HCT116 (cell line): Measurements from ENCODE around the gene GNB1L. TPM values are rescaled to one million over a fixed set of nuclear protein-coding genes. Genes with fewer than 3 reads are reported as not detected.

Source experiments
- ATAC-seq: fragments of 200-7000 bp; cut with Tn5 transposase; 2 replicates; pipeline ENCODE4 v1.9.1; 2020; ENCODE audit warnings: mild to moderate bottlenecking, moderate library complexity
- BruUV-seq: library from RNA; stranded (reverse); fragments of 400-500 nt; replicated peaks from 2 replicates; lab custom pipeline; 2021; lab: Mats Ljungman, UMichigan
- CTCF ChIA-PET: fragments of 300-600 bp; sonication (Branson Sonifier 250); formaldehyde crosslinking; loops from one replicate; lab custom pipeline; 2021; ENCODE audit warnings: antibody characterized with exemption; lab: Charles Lee
- POLR2A ChIA-PET: fragments of 300-600, 350-600 bp; sonication (Branson Sonifier 250); formaldehyde crosslinking; loops from one replicate; lab custom pipeline; 2021; ENCODE audit warnings: antibody characterized with exemption; lab: Charles Lee
- RAD21 ChIA-PET, 2 experiments: fragments of 300-600 bp; sonication (Branson Sonifier 250); formaldehyde crosslinking; loops; one replicate each; lab custom pipeline; 2023; ENCODE audit warnings: low total read pairs in 2 of 2; ENCODE audit not compliant: uncharacterized antibody in 2 of 2, unreplicated experiment in 2 of 2, low non-redundant PET in 1 of 2; lab: Charles Lee
- DNase-seq: peaks from one replicate; pipeline ENCODE4 v3.0.0-alpha.2; 2010; ENCODE audit warnings: low read depth, low spot score
- H2AFZ ChIP-seq: fragments of 200-600 bp; shearing (Covaris generic), sonication (generic); 2 replicates; pipeline ENCODE4 v1.6.1; 2017; ENCODE audit warnings: low read depth, mixed run types, mixed read lengths, antibody characterized with exemption, low read length; ENCODE audit not compliant: poor library complexity, severe bottlenecking
- H3K27ac ChIP-seq: 2 replicates; pipeline ENCODE4 v1.5.1; 2012; ENCODE audit warnings: low read depth, low read length
- H3K27me3 ChIP-seq: fragments of 200-600 bp; sonication (generic); 2 replicates; pipeline ENCODE4 v1.6.1; 2016; ENCODE audit warnings: mixed run types, low read length, mixed read lengths; ENCODE audit not compliant: insufficient read depth
- H3K36me3 ChIP-seq, 2 experiments: fragments of 200-500 bp in 1 of 2; fragments of 200-600 bp in 1 of 2; sonication (Bioruptor generic) in 1 of 2; sonication (generic) in 1 of 2; 2 replicates each; pipeline versions ENCODE4 v1.5.1 to v1.6.1; 2014 to 2016; ENCODE audit warnings: low read length in 2 of 2, inconsistent platforms in 1 of 2, mixed read lengths in 1 of 2, mixed run types in 1 of 2; ENCODE audit not compliant: insufficient read depth in 2 of 2, control insufficient read depth in 1 of 2
- H3K4me1 ChIP-seq, 2 experiments: fragments of 200-600 bp in 1 of 2; sonication (generic) in 1 of 2; 2 replicates each; pipeline versions ENCODE4 v1.5.1 to v1.6.1; 2012 to 2017; ENCODE audit warnings: low read length in 2 of 2, inconsistent platforms in 1 of 2, mild to moderate bottlenecking in 1 of 2, mixed read lengths in 1 of 2, mixed run types in 1 of 2, moderate library complexity in 1 of 2; ENCODE audit not compliant: insufficient read depth in 2 of 2, control insufficient read depth in 1 of 2
- H3K4me2 ChIP-seq: fragments of 200-600 bp; sonication (generic); 2 replicates; pipeline ENCODE4 v1.6.1; 2017; ENCODE audit warnings: mixed run types, low read length, mixed read lengths
- H3K4me3 ChIP-seq, 2 experiments: fragments of 200-600 bp in 1 of 2; sonication (generic) in 1 of 2; replicated peaks in 1 of 2; 2 replicates each; pipeline ENCODE4 v1.5.1; 2011 to 2016; ENCODE audit warnings: low read length in 2 of 2, control low read depth in 1 of 2, low read depth in 1 of 2, mild to moderate bottlenecking in 1 of 2, mixed read lengths in 1 of 2, mixed run types in 1 of 2
- H3K79me2 ChIP-seq: fragments of 200-600 bp; sonication (generic); 2 replicates; pipeline ENCODE4 v1.6.1; 2017; ENCODE audit warnings: mild to moderate bottlenecking, mixed run types, low read length, moderate library complexity, mixed read lengths; ENCODE audit not compliant: insufficient read depth
- H3K9ac ChIP-seq: fragments of 200-600 bp; sonication (generic); 2 replicates; pipeline ENCODE4 v1.6.1; 2016; ENCODE audit warnings: low read length, mixed read lengths
- H3K9me2 ChIP-seq: fragments of 200-600 bp; sonication (generic), shearing (Covaris generic); 2 replicates; pipeline ENCODE4 v1.6.1; 2017; ENCODE audit warnings: mixed run types, mild to moderate bottlenecking, moderate library complexity; ENCODE audit not compliant: insufficient read depth
- H3K9me3 ChIP-seq, 2 experiments: fragments of 200-500 bp in 1 of 2; fragments of 200-600 bp in 1 of 2; sonication (Bioruptor generic) in 1 of 2; sonication (generic) in 1 of 2; 2 replicates each; pipeline ENCODE4 v1.6.1; 2014 to 2017; ENCODE audit warnings: low read length in 2 of 2, mixed read lengths in 2 of 2, inconsistent platforms in 1 of 2, low read depth in 1 of 2, mild to moderate bottlenecking in 1 of 2, mixed run types in 1 of 2, moderate library complexity in 1 of 2; ENCODE audit not compliant: control insufficient read depth in 1 of 2, insufficient read depth in 1 of 2
- H4K20me1 ChIP-seq: fragments of 200-600 bp; sonication (generic), shearing (Covaris generic); 2 replicates; pipeline ENCODE4 v1.6.1; 2017; ENCODE audit warnings: mixed run types, mild to moderate bottlenecking, moderate library complexity; ENCODE audit not compliant: insufficient read depth
- ATF3 ChIP-seq: IDR thresholded peaks from 2 replicates; pipeline ENCODE4 v1.6.1; 2012
- CBX3 ChIP-seq: IDR thresholded peaks from 2 replicates; pipeline ENCODE4 v1.6.1; 2012; ENCODE audit warnings: low read depth
- CEBPB ChIP-seq: IDR thresholded peaks from 2 replicates; pipeline ENCODE4 v1.6.1; 2012; ENCODE audit warnings: low read depth
- CTCF ChIP-seq, 3 experiments: fragments of 200-600 bp in 1 of 3; sonication (generic) in 1 of 3; IDR thresholded peaks in 2 of 3; conservative IDR thresholded peaks in 1 of 3; 2 replicates each; pipeline ENCODE4 v1.5.1; 2012 to 2017; ENCODE audit warnings: low read depth in 2 of 3, low read length in 2 of 3, antibody characterized with exemption in 1 of 3, borderline replicate concordance in 1 of 3, control low read depth in 1 of 3, mild to moderate bottlenecking in 1 of 3, mixed read lengths in 1 of 3, mixed run types in 1 of 3, moderate library complexity in 1 of 3; ENCODE audit not compliant: insufficient read depth in 1 of 3
- EGR1 ChIP-seq: IDR thresholded peaks from 2 replicates; pipeline ENCODE4 v1.6.1; 2012; ENCODE audit warnings: low read depth
- ELF1 ChIP-seq: IDR thresholded peaks from 2 replicates; pipeline ENCODE4 v1.6.1; 2012; ENCODE audit warnings: low read depth, borderline replicate concordance
- EZH2 ChIP-seq: fragments of 200-600 bp; sonication (generic); IDR thresholded peaks from 2 replicates; pipeline ENCODE4 v1.6.1; 2017; ENCODE audit warnings: antibody characterized with exemption, mixed run types
- FOSL1 ChIP-seq: IDR thresholded peaks from 2 replicates; pipeline ENCODE4 v1.6.1; 2012; ENCODE audit warnings: low read depth
- JUND ChIP-seq: IDR thresholded peaks from 2 replicates; pipeline ENCODE4 v1.6.1; 2012
- MAX ChIP-seq: IDR thresholded peaks from 2 replicates; pipeline ENCODE4 v1.6.1; 2012
- POLR2A ChIP-seq: IDR thresholded peaks from 2 replicates; pipeline ENCODE4 v1.7.0; 2011; ENCODE audit warnings: borderline replicate concordance; ENCODE audit not compliant: insufficient read depth, insufficient read length; ENCODE audit errors: extremely low read depth
- POLR2AphosphoS5 ChIP-seq: IDR thresholded peaks from 2 replicates; pipeline ENCODE4 v1.6.1; 2011; ENCODE audit warnings: mild to moderate bottlenecking, low read depth, low read length, moderate library complexity
- RAD21 ChIP-seq: IDR thresholded peaks from 2 replicates; pipeline ENCODE4 v1.6.1; 2012; ENCODE audit warnings: low read depth, mild to moderate bottlenecking
- TCF7L2 ChIP-seq: IDR thresholded peaks from 2 replicates; pipeline ENCODE4 v1.7.0; 2011; ENCODE audit warnings: borderline replicate concordance, inconsistent platforms; ENCODE audit not compliant: insufficient read depth, insufficient read length; ENCODE audit errors: extremely low read depth
- ZBTB33 ChIP-seq: IDR thresholded peaks from 2 replicates; pipeline ENCODE4 v1.6.1; 2011; ENCODE audit warnings: mild to moderate bottlenecking, low read length, moderate library complexity; ENCODE audit not compliant: insufficient replicate concordance; ENCODE audit errors: extremely low read depth
- ZFX ChIP-seq: fragments of 450-650 bp; IDR thresholded peaks from 2 replicates; pipeline ENCODE4 v1.6.1; 2017
- ZNF274 ChIP-seq: fragments of 200-500 bp; sonication (Bioruptor generic); IDR thresholded peaks from 2 replicates; pipeline ENCODE4 v1.6.1; 2014; ENCODE audit warnings: mild to moderate bottlenecking, low read depth, low read length, inconsistent platforms
- intact Hi-C: fragments of 100-400 bp; cut with micrococcal nuclease; formaldehyde crosslinking; loops from 2 replicates; pipeline ENCODE4 v1.10.0; 2022
- total RNA-seq: library from RNA; stranded (reverse); gene quantifications from one replicate; pipeline ENCODE4 v1.2.1, GENCODE V29; 2021; ENCODE audit not compliant: unreplicated experiment
- TF ChIP-seq, protein P1 (sequence below): IDR thresholded peaks from 2 replicates; pipeline ENCODE4 v1.6.1; 2012; ENCODE audit warnings: low read depth

The GNB1L gene
- total RNA-seq, 1 experiment from 2014 or later: 12.1 TPM

DNA sequence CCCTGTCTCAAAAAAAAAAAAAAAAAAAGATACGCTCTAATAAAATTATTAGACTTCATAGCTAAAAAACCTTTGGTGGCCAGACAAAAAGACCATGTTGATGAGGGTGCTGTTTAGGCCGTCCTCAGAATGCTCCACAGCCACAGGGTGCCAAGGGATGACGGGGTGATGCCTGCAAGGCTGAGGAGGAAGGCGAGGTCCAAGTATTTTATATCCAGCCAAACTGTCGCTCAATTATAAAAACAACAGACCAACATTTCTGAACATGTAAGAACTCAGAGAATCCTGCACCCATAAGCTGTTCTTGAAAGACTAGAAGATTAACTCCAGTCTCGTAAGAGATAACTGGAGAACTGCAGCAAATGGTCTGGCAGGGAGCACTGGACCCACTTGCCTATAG, 64.8 kb downstream of the GNB1L start (continued):
- TF ChIP-seq, protein P1, sequence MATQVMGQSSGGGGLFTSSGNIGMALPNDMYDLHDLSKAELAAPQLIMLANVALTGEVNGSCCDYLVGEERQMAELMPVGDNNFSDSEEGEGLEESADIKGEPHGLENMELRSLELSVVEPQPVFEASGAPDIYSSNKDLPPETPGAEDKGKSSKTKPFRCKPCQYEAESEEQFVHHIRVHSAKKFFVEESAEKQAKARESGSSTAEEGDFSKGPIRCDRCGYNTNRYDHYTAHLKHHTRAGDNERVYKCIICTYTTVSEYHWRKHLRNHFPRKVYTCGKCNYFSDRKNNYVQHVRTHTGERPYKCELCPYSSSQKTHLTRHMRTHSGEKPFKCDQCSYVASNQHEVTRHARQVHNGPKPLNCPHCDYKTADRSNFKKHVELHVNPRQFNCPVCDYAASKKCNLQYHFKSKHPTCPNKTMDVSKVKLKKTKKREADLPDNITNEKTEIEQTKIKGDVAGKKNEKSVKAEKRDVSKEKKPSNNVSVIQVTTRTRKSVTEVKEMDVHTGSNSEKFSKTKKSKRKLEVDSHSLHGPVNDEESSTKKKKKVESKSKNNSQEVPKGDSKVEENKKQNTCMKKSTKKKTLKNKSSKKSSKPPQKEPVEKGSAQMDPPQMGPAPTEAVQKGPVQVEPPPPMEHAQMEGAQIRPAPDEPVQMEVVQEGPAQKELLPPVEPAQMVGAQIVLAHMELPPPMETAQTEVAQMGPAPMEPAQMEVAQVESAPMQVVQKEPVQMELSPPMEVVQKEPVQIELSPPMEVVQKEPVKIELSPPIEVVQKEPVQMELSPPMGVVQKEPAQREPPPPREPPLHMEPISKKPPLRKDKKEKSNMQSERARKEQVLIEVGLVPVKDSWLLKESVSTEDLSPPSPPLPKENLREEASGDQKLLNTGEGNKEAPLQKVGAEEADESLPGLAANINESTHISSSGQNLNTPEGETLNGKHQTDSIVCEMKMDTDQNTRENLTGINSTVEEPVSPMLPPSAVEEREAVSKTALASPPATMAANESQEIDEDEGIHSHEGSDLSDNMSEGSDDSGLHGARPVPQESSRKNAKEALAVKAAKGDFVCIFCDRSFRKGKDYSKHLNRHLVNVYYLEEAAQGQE: no peak
- TF ChIP-seq EZH2: no peak
- no peak for TF ChIP-seq CBX3
- TF ChIP-seq EGR1: no peak
- no peak for TF ChIP-seq ELF1
- no peak for TF ChIP-seq POLR2A
- TF ChIP-seq ATF3: no peak

- H3K4me1 ChIP-seq: no peaks in the 10 kb centered on the region
- no peaks in the 10 kb centered on the region for H4K20me1 ChIP-seq
- H3K9me2 ChIP-seq: no peaks in the 10 kb centered on the region
- H2AFZ ChIP-seq: no peak overlapping the region
- BruUV-seq: no TSS peak
- intact Hi-C loops: no loop called here
- H3K27me3 ChIP-seq: no peaks in the 10 kb centered on the region
- POLR2A ChIA-PET: no interaction called here
- H3K4me3 ChIP-seq: no peak overlapping the region
- DNase-seq (no peak), ATAC-seq (no peak)
- no peak overlapping the region for H3K9ac ChIP-seq
- peaks cover 0 to 8% of the 10 kb centered on the region in 2 experiments; a peak in 1 of 4 replicates for H3K36me3 ChIP-seq
- RAD21 ChIA-PET: no interaction called here
- peaks cover 0 to 5% of the 10 kb centered on the region in 2 experiments; a peak in 1 of 4 replicates for H3K9me3 ChIP-seq
- CTCF ChIA-PET: no interaction called here
- H3K4me2 ChIP-seq: no peak overlapping the region
- no peaks in the 10 kb centered on the region for H3K79me2 ChIP-seq
- H3K27ac ChIP-seq: no peak overlapping the region
- TF ChIP-seq POLR2A (no peak), ZBTB33 (no peak), CTCF (IDR thresholded peaks at IDR 0.05 in 2 of 3, conservative IDR thresholded peaks at IDR 0.05 in 1 of 3; ENCODE audit: borderline replicate concordance in 1 of 3, insufficient read depth in 1 of 3, low read depth in 2 of 3, low read length in 2 of 3) (no peak), POLR2AphosphoS5 (no peak), CBX3 (no peak), ZFX (no peak), MAX (no peak), EGR1 (no peak), ZNF274 (no peak), RAD21 (no peak), ATF3 (no peak), FOSL1 (no peak), ELF1 (no peak), CEBPB (no peak), JUND (no peak), TCF7L2 (no peak)
Measured at GRCh38 chr22:19789406-19789805, 65.3 kb downstream of the GNB1L start.
